Breast epithelium (tissue), 4 donors: Measurements from ENCODE around the gene PDYN. TPM values are rescaled to one million over a fixed set of nuclear protein-coding genes. Genes with fewer than 3 reads are reported as not detected.

Experiments
- DNase-seq, 2 donors: peaks; one replicate each; pipeline ENCODE4 v3.0.0-alpha.2; 2019; ENCODE audit warnings: low spot score in 2 of 2
- H3K27ac ChIP-seq, 2 donors: fragments of 200-600 bp; sonication (generic) in 1 of 2; one replicate each; pipeline ENCODE4 v1.5.1; 2016 to 2019; ENCODE audit warnings: mild to moderate bottlenecking in 1 of 2
- H3K27me3 ChIP-seq, 2 donors: fragments of 200-600 bp; sonication (generic) in 1 of 2; one replicate each; pipeline versions ENCODE4 v1.5.1 to v1.6.0; 2017 to 2019; ENCODE audit warnings: control low read depth in 1 of 2, mild to moderate bottlenecking in 1 of 2
- H3K36me3 ChIP-seq: fragments of 200-600 bp; one replicate; pipeline ENCODE4 v1.5.1; 2019
- H3K4me1 ChIP-seq, 2 donors: fragments of 200-600 bp; sonication (generic); one replicate each; pipeline ENCODE4 v1.5.1; 2016 to 2019; ENCODE audit warnings: control low read depth in 1 of 2
- H3K4me3 ChIP-seq, 3 donors: fragments of 200-600 bp; sonication (generic); 1 replicate in 2 of 3; 2 replicates in 1 of 3; pipeline ENCODE4 v1.5.1; 2016 to 2019; ENCODE audit warnings: mild to moderate bottlenecking in 3 of 3, moderate library complexity in 2 of 3
- H3K9me3 ChIP-seq, 2 donors: fragments of 200-600 bp; sonication (generic) in 1 of 2; one replicate each; pipeline ENCODE4 v1.5.1; 2016 to 2019; ENCODE audit warnings: control low read depth in 1 of 2
- POLR2A ChIP-seq: fragments of 450-650 bp; IDR thresholded peaks from one replicate; pipeline ENCODE4 v1.6.1; 2016; ENCODE audit warnings: antibody characterized with exemption, mild to moderate bottlenecking, moderate library complexity
- POLR2AphosphoS5 ChIP-seq, 3 donors: sonication (generic); formaldehyde crosslinking; IDR thresholded peaks; one replicate each; pipeline ENCODE4 v1.6.1; 2017; ENCODE audit warnings: antibody characterized with exemption in 3 of 3
- intact Hi-C: fragments of 100-400 bp; cut with DNase I; formaldehyde crosslinking; loops from one replicate; pipeline ENCODE4 v1.15.1; 2023; ENCODE audit warnings: low total_unique reads
- total RNA-seq, 3 donors: library from RNA; depleted of rRNA; stranded (reverse); fragments of >200 nt; gene quantifications; one replicate each; pipeline ENCODE4 v1.1.0, GENCODE V29; 2016
- TF ChIP-seq, protein P1 (sequence below), 3 donors: fragments of 450-650 bp; IDR thresholded peaks; one replicate each; pipeline ENCODE4 v1.5.1; 2016 to 2017; ENCODE audit warnings: antibody characterized with exemption in 3 of 3, mild to moderate bottlenecking in 3 of 3, moderate library complexity in 3 of 3

Gene PDYN
- total RNA-seq, 3 donors from 2014 or later: not detected

DNA sequence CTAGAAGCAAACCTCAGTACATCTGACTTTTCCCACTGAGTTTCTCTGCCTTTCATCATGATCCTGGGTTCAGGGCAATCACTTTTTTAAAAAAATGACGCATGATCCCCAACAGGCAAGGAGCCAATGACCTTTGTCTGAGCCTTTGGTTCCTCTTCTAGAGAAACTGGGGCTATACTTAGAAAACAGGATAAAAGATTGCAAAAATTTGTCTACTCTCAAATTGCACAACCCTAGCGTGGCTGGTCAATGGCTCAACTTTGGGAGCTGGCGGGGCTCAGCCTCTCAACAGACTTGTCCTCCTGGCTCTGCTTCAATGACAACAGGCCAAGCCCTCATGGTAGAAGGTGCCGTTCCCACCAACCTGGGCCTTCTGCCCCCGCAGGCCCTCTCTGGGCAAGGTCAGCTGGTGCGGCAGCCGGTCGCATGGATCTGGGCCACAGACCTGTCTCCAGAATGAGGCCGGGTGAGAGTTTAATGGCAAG lies 48.7 kb downstream of the PDYN start:
- TF ChIP-seq POLR2AphosphoS5 (IDR thresholded peaks at IDR 0.05): peak; percentile 37 to 82 (median 57)
- no peak for TF ChIP-seq POLR2A
- no peaks in the 10 kb centered on the region for H3K36me3 ChIP-seq
- H3K4me1 ChIP-seq: peaks cover 3 to 18% of the 10 kb centered on the region in 2 donors
- intact Hi-C loops: no loop called here
- H3K27me3 ChIP-seq: no peaks in the 10 kb centered on the region
- peak in 1 of 2 donors; percentile 68 for DNase-seq
- H3K27ac ChIP-seq: peak overlapping the region in 1 of 2 donors; percentile 56
- H3K4me3 ChIP-seq: no peak overlapping the region
- H3K9me3 ChIP-seq: no peaks in the 10 kb centered on the region

DNA sequence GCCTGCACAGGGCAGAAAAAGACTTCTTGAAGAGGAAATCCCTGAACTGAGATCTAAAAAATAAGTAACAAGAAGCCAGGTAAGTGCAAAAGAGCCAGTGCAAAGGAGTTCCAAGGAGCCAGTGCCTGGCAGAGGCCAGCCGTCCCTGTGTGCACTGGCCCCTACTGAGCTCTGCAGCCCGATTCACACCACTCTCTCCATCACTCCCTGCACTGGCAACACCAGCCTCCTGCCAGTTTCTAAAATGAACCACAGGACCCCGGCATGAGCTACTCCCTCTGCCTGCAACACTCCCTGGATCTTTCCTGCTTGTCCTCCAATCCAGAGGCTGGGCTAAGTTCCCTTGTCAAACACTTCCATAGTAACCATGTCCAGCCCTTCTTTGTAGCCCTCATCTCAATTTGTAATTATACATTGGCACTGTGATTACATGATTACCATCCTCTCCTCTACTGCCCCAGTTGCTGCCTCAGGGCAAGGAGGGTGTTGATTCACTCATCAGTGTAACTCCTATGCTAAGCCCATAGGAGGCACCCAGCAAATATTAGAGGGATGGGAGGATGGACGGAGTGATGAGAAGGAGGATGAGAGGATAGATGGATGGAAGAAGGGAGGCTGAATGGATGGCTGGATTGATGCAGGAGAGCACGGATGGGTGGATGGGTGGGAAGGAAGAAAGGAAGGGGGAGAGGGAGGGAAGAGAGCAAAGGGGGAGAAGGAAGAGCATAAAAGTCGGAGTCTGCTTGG lies 49.3 kb downstream of the PDYN start:
- Histone ChIP-seq H3K27ac (peak overlapping the region; percentile 52 to 56), H3K27me3 (no peaks in the 10 kb centered on the region), H3K36me3 (no peaks in the 10 kb centered on the region), H3K9me3 (no peaks in the 10 kb centered on the region), H3K4me3 (no peak overlapping the region), H3K4me1 (peaks cover 3 to 13% of the 10 kb centered on the region in 2 donors)
- TF ChIP-seq POLR2A (no peak), POLR2AphosphoS5 (IDR thresholded peaks at IDR 0.05) (no peak)
- TF ChIP-seq, protein P1, sequence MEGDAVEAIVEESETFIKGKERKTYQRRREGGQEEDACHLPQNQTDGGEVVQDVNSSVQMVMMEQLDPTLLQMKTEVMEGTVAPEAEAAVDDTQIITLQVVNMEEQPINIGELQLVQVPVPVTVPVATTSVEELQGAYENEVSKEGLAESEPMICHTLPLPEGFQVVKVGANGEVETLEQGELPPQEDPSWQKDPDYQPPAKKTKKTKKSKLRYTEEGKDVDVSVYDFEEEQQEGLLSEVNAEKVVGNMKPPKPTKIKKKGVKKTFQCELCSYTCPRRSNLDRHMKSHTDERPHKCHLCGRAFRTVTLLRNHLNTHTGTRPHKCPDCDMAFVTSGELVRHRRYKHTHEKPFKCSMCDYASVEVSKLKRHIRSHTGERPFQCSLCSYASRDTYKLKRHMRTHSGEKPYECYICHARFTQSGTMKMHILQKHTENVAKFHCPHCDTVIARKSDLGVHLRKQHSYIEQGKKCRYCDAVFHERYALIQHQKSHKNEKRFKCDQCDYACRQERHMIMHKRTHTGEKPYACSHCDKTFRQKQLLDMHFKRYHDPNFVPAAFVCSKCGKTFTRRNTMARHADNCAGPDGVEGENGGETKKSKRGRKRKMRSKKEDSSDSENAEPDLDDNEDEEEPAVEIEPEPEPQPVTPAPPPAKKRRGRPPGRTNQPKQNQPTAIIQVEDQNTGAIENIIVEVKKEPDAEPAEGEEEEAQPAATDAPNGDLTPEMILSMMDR (IDR thresholded peaks at IDR 0.05): no peak
- intact Hi-C loops: loop anchor here (5.0 kb wide), 1 partner anchor 873 kb away; the partner anchor contains the start of gene TMEM239
- DNase-seq: no peak

DNA sequence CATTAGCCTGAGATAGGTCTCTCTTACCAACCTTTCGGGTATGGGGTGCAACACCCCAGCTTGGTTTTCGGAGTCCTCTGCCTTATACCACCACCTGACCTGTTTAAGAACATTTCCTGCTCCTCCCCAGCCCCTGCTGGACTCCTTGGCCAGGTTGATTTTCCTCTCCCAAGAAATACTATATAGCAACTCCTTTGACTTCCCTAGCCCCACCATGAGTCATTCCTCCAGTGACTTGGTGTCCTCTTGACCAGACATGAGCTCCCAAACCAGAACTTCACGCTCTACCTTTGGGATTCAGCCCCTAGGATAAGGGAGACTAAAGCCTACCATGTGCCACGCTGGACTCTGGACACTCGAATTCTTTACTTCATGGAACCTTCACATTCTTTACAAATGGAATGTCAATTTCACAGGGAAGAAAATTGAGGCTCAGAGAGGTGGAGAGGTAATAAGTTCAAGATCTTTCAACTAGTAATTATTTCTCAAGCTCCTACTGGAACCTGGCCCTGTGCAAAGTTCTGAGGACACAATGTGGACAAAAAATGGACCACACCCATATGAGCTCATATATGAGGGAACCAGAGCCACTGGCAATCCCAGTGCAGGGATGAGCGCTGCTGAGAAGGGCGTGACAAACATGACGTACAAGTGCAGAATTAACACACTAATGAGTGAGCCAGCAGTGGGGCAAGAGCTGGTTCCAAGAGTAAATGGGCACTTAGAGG lies 50.4 kb downstream of the PDYN start:
- no peak overlapping the region for H3K27ac ChIP-seq
- intact Hi-C loops: loop anchor here (5.0 kb wide), 1 partner anchor 874 kb away; the partner anchor contains the start of gene TMEM239
- DNase-seq: no peak
- TF ChIP-seq, protein P1 (IDR thresholded peaks at IDR 0.05): no peak
- TF ChIP-seq POLR2A (no peak), POLR2AphosphoS5 (IDR thresholded peaks at IDR 0.05) (peak in 1 of 3 donors; percentile 76)
- H3K27me3 ChIP-seq: no peaks in the 10 kb centered on the region
- no peaks in the 10 kb centered on the region for H3K9me3 ChIP-seq
- H3K4me3 ChIP-seq: no peak overlapping the region
- H3K36me3 ChIP-seq: no peaks in the 10 kb centered on the region
- H3K4me1 ChIP-seq: peaks cover 0 to 7% of the 10 kb centered on the region in 2 donors

DNA sequence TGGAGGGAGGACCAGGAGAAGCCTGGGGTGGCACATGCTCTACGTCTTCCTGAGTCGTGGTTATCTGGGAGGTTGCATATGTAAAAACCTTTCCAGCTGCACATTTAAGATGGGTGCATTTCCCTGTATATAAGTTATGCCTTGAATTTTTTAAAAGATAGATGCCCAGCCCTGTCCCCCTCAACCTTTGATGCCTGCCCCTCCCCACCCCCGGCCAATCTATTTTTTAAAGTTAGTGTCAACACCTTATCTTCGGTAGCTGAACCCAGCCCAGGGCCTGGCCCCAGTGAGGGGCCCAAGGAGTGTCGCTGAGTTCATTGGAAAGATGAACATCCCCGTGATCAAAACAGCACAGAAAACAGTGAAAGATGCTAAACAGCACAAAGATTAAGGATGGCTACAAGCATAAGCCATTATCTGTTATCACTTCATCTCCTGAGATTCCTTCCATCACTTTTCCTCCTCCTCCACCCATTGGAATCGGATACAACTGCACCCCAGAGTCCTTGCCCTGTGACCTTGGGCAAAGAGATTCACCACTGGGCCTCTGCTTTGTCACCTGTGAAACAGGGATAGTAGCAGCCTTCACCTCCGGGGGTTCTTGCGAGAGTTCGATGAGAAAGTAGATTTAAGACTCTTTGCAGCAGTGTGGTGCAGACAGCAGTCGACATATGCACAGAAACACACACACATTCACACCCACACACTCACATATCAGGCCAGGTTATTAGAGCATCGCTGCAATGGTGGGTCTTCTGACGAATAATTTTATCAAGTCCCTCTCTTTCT lies 51.2 kb downstream of the PDYN start:
- no peaks in the 10 kb centered on the region for H3K9me3 ChIP-seq
- no peak overlapping the region for H3K4me3 ChIP-seq
- intact Hi-C loops: loop anchor here (5.0 kb wide), 1 partner anchor 875 kb away; the partner anchor contains the start of gene TMEM239
- peaks cover 0 to 7% of the 10 kb centered on the region in 2 donors for H3K4me1 ChIP-seq
- DNase-seq: no peak
- no peaks in the 10 kb centered on the region for H3K27me3 ChIP-seq
- H3K27ac ChIP-seq: no peak overlapping the region
- TF ChIP-seq POLR2A (no peak), POLR2AphosphoS5 (IDR thresholded peaks at IDR 0.05) (no peak)
- H3K36me3 ChIP-seq: no peaks in the 10 kb centered on the region

DNA sequence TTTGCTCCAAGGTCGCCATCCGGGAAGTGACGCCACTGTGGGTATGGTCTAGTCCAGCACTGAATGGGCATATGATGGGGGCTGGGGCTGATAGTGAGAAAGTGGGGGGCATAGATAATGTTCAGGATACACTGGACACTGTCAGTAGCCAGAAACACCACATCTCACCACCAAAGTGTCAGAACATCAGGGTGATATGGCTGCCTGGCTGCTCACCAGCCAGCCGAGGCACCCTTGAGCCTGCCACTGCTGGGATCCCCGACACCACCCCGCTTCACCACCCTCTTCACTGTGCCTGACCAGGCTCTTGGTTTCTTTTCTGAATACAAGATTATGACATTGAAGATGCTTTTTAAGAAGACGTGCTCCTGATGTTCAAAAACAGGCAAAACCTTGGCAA lies 51.8 kb downstream of the PDYN start:
- no peak for TF ChIP-seq POLR2AphosphoS5 (IDR thresholded peaks at IDR 0.05)
- TF ChIP-seq, protein P1 (IDR thresholded peaks at IDR 0.05): no peak
- no peak for TF ChIP-seq POLR2A
- no peaks in the 10 kb centered on the region for H3K27me3 ChIP-seq
- H3K9me3 ChIP-seq: no peaks in the 10 kb centered on the region
- H3K36me3 ChIP-seq: no peaks in the 10 kb centered on the region
- no peak for DNase-seq
- H3K4me3 ChIP-seq: no peak overlapping the region
- H3K27ac ChIP-seq: peak overlapping the region; percentile 36 to 52
- intact Hi-C loops: loop anchor here (5.0 kb wide), 1 partner anchor 875 kb away; the partner anchor contains the start of gene TMEM239
- peaks cover 0 to 7% of the 10 kb centered on the region in 2 donors for H3K4me1 ChIP-seq
